HepG2 (cell line): ENCODE data around the gene NMRAL1. TPM values are rescaled to one million over a fixed set of nuclear protein-coding genes. Genes with fewer than 3 reads are reported as not detected.
A peak's percentile ranks its signal among the peaks of the same experiment; 100 is the strongest.

Experiments
- NFATC3 ChIP-seq: sonication (generic); formaldehyde crosslinking; IDR thresholded peaks from 2 replicates; pipeline ENCODE4 v1.5.1; 2020; ENCODE audit warnings: mild to moderate bottlenecking, missing genetic modification reagents
- POLR2G ChIP-seq: fragments of 200-400 bp; formaldehyde crosslinking; IDR thresholded peaks from 2 replicates; pipeline ENCODE4 v1.6.1; 2018; ENCODE audit warnings: mild to moderate bottlenecking, low read depth, low read length, moderate library complexity
- RNF2 ChIP-seq: fragments of 450-650 bp; conservative IDR thresholded peaks from 2 replicates; pipeline ENCODE4 v1.6.1; 2016; ENCODE audit warnings: low read depth
- XRCC5 ChIP-seq: fragments of 200-400 bp; formaldehyde crosslinking; optimal IDR thresholded peaks from 2 replicates; pipeline ENCODE3; 2017; ENCODE audit warnings: mild to moderate bottlenecking, low read length
- ZC3H4 ChIP-seq: sonication (generic); formaldehyde crosslinking; IDR thresholded peaks from 2 replicates; pipeline ENCODE4 v1.4.0; 2020; ENCODE audit warnings: missing genetic modification reagents, borderline replicate concordance
- ZNF44 ChIP-seq: sonication (generic); formaldehyde crosslinking; IDR thresholded peaks from 2 replicates; pipeline ENCODE4 v1.5.1; 2020; ENCODE audit warnings: mild to moderate bottlenecking, missing genetic modification reagents
- ZNF546 ChIP-seq: sonication (generic); formaldehyde crosslinking; conservative IDR thresholded peaks from 2 replicates; pipeline ENCODE4 v1.8.1; 2023; ENCODE audit warnings: mild to moderate bottlenecking, missing genetic modification reagents
- ZNF772 ChIP-seq: sonication (generic); formaldehyde crosslinking; IDR thresholded peaks from 2 replicates; pipeline ENCODE4 v1.5.0; 2020; ENCODE audit warnings: mild to moderate bottlenecking, missing genetic modification reagents
- ZSCAN25 ChIP-seq: sonication (generic); formaldehyde crosslinking; IDR thresholded peaks from 2 replicates; pipeline ENCODE4 v1.8.0; 2022; ENCODE audit warnings: mild to moderate bottlenecking, missing genetic modification reagents
- polyA plus RNA-seq, 8 experiments: library from polyadenylated mRNA; depleted of rRNA in 3 of 8; stranded (reverse) in 7 of 8; unstranded in 1 of 8; fragments of >200 nt; fragmentation: Illumina TruSeq in 4 of 8; extraction: Trizol in 4 of 8; gene quantifications; 2 replicates each; pipeline versions ENCODE4 v1.2.1 to v1.2.3, GENCODE V29; 2011 to 2016; ENCODE audit warnings: low read depth in 4 of 8, missing spikeins in 1 of 8, mixed read lengths in 1 of 8; ENCODE audit not compliant: insufficient read depth in 1 of 8
- total RNA-seq, 5 experiments: library from RNA; depleted of rRNA; stranded (reverse); fragments of >200 nt; fragmentation: Illumina TruSeq; extraction: Trizol; gene quantifications; 2 replicates each; pipeline ENCODE4 v1.2.3, GENCODE V29; 2016; ENCODE audit warnings: low read depth in 1 of 5
- TF ChIP-seq, protein P1 (sequence below): sonication (generic); formaldehyde crosslinking; IDR thresholded peaks from 2 replicates; pipeline ENCODE4 v1.5.0; 2020; ENCODE audit warnings: missing genetic modification reagents
- TF ChIP-seq, protein P2 (sequence below): sonication (generic); formaldehyde crosslinking; IDR thresholded peaks from 2 replicates; pipeline ENCODE4 v1.4.0; 2020; ENCODE audit warnings: missing genetic modification reagents, borderline replicate concordance
- TF ChIP-seq, protein P3 (sequence below): sonication (generic); formaldehyde crosslinking; IDR thresholded peaks from 2 replicates; pipeline ENCODE4 v1.4.0; 2020; ENCODE audit warnings: missing genetic modification reagents, borderline replicate concordance
- TF ChIP-seq, protein P4 (sequence below): sonication (generic); formaldehyde crosslinking; IDR thresholded peaks from 2 replicates; pipeline ENCODE4 v1.9.0; 2021; ENCODE audit warnings: missing genetic modification reagents, mild to moderate bottlenecking, borderline replicate concordance
- TF ChIP-seq, protein P5 (sequence below): sonication (generic); formaldehyde crosslinking; IDR thresholded peaks from 2 replicates; pipeline ENCODE4 v1.5.1; 2020; ENCODE audit warnings: mild to moderate bottlenecking, missing genetic modification reagents, borderline replicate concordance
- TF ChIP-seq, protein P6 (sequence below): sonication (generic); formaldehyde crosslinking; IDR thresholded peaks from 2 replicates; pipeline ENCODE4 v1.4.0; 2020; ENCODE audit warnings: missing genetic modification reagents

NMRAL1 gene
- total and polyA plus RNA-seq, 2 of the 13 experiments (the other 11 are each of a cell fraction or from before 2014, with no cell fraction given) = 30.8 to 33.1 TPM

DNA sequence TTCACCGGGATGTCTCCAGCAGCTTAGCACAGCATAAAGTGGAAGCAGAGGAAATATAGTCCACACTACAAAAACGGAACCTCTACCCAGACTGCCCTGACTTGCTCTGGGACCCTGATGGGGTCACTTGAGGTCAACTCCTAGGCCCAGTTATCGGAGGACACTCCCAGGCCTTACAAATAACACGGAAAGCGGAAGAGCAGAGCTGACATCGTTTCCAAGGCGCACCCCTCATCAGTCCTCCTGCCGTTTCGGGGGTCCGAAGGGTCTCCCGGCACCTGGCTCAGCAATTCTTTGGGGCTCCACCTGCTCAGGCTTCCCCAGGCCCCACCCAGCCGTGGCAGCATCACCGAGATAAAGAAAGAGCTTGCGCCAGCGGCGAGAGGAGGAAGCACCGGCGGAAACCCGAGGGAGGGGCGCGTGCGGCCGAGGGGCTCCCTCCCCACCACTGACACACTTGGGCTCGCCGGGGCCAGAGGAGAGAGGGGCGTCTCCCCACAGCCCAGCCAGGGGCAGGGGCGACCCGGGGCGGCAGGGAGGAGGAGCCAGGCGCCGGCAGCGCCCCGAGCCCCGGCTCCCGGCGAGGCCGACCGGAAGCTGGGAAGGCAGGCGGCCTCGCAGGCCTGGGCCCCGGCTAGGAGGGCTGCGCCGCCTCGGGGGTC lies 58.8 kb downstream of the NMRAL1 start (continued):
- TF ChIP-seq, protein P1, sequence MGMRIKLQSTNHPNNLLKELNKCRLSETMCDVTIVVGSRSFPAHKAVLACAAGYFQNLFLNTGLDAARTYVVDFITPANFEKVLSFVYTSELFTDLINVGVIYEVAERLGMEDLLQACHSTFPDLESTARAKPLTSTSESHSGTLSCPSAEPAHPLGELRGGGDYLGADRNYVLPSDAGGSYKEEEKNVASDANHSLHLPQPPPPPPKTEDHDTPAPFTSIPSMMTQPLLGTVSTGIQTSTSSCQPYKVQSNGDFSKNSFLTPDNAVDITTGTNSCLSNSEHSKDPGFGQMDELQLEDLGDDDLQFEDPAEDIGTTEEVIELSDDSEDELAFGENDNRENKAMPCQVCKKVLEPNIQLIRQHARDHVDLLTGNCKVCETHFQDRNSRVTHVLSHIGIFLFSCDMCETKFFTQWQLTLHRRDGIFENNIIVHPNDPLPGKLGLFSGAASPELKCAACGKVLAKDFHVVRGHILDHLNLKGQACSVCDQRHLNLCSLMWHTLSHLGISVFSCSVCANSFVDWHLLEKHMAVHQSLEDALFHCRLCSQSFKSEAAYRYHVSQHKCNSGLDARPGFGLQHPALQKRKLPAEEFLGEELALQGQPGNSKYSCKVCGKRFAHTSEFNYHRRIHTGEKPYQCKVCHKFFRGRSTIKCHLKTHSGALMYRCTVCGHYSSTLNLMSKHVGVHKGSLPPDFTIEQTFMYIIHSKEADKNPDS (CRISPR knock-in tag) = no peak
- TF ChIP-seq, protein P2, sequence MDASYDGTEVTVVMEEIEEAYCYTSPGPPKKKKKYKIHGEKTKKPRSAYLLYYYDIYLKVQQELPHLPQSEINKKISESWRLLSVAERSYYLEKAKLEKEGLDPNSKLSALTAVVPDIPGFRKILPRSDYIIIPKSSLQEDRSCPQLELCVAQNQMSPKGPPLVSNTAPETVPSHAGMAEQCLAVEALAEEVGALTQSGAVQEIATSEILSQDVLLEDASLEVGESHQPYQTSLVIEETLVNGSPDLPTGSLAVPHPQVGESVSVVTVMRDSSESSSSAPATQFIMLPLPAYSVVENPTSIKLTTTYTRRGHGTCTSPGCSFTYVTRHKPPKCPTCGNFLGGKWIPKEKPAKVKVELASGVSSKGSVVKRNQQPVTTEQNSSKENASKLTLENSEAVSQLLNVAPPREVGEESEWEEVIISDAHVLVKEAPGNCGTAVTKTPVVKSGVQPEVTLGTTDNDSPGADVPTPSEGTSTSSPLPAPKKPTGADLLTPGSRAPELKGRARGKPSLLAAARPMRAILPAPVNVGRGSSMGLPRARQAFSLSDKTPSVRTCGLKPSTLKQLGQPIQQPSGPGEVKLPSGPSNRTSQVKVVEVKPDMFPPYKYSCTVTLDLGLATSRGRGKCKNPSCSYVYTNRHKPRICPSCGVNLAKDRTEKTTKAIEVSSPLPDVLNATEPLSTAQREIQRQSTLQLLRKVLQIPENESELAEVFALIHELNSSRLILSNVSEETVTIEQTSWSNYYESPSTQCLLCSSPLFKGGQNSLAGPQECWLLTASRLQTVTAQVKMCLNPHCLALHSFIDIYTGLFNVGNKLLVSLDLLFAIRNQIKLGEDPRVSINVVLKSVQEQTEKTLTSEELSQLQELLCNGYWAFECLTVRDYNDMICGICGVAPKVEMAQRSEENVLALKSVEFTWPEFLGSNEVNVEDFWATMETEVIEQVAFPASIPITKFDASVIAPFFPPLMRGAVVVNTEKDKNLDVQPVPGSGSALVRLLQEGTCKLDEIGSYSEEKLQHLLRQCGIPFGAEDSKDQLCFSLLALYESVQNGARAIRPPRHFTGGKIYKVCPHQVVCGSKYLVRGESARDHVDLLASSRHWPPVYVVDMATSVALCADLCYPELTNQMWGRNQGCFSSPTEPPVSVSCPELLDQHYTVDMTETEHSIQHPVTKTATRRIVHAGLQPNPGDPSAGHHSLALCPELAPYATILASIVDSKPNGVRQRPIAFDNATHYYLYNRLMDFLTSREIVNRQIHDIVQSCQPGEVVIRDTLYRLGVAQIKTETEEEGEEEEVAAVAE = no peak
- TF ChIP-seq ZNF44 (CRISPR knock-in tag) = 0 out of 2 replicates have a peak, but pooled peaks have one; percentile 52
- peak; percentile 9 for TF ChIP-seq XRCC5
- no peak; the same call in 1 of the 2 replicates for TF ChIP-seq ZNF546 (CRISPR knock-in tag)
- TF ChIP-seq, protein P3, sequence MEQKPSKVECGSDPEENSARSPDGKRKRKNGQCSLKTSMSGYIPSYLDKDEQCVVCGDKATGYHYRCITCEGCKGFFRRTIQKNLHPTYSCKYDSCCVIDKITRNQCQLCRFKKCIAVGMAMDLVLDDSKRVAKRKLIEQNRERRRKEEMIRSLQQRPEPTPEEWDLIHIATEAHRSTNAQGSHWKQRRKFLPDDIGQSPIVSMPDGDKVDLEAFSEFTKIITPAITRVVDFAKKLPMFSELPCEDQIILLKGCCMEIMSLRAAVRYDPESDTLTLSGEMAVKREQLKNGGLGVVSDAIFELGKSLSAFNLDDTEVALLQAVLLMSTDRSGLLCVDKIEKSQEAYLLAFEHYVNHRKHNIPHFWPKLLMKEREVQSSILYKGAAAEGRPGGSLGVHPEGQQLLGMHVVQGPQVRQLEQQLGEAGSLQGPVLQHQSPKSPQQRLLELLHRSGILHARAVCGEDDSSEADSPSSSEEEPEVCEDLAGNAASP (CRISPR knock-in tag) = peak; percentile 97
- TF ChIP-seq, protein P4, sequence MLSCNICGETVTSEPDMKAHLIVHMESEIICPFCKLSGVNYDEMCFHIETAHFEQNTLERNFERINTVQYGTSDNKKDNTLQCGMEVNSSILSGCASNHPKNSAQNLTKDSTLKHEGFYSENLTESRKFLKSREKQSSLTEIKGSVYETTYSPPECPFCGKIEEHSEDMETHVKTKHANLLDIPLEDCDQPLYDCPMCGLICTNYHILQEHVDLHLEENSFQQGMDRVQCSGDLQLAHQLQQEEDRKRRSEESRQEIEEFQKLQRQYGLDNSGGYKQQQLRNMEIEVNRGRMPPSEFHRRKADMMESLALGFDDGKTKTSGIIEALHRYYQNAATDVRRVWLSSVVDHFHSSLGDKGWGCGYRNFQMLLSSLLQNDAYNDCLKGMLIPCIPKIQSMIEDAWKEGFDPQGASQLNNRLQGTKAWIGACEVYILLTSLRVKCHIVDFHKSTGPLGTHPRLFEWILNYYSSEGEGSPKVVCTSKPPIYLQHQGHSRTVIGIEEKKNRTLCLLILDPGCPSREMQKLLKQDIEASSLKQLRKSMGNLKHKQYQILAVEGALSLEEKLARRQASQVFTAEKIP (CRISPR knock-in tag) = no peak
- 0 out of 2 replicates have a peak, but pooled peaks have one; percentile 5 for TF ChIP-seq ZNF772 (CRISPR knock-in tag)
- TF ChIP-seq, protein P5, sequence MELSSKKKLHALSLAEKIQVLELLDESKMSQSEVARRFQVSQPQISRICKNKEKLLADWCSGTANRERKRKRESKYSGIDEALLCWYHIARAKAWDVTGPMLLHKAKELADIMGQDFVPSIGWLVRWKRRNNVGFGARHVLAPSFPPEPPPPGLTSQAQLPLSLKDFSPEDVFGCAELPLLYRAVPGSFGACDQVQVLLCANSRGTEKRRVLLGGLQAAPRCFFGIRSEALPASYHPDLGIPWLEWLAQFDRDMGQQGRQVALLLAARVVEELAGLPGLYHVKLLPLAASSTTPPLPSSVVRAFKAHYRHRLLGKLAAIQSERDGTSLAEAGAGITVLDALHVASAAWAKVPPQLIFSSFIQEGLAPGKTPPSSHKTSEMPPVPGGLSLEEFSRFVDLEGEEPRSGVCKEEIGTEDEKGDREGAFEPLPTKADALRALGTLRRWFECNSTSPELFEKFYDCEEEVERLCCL (CRISPR knock-in tag) = no peak
- TF ChIP-seq NFATC3 (CRISPR knock-in tag) = no peak
- TF ChIP-seq ZC3H4 (CRISPR knock-in tag) = no peak
- TF ChIP-seq POLR2G = 0 out of 2 replicates have a peak, but pooled peaks have one; percentile 8
- no peak for TF ChIP-seq RNF2
- TF ChIP-seq, protein P6, sequence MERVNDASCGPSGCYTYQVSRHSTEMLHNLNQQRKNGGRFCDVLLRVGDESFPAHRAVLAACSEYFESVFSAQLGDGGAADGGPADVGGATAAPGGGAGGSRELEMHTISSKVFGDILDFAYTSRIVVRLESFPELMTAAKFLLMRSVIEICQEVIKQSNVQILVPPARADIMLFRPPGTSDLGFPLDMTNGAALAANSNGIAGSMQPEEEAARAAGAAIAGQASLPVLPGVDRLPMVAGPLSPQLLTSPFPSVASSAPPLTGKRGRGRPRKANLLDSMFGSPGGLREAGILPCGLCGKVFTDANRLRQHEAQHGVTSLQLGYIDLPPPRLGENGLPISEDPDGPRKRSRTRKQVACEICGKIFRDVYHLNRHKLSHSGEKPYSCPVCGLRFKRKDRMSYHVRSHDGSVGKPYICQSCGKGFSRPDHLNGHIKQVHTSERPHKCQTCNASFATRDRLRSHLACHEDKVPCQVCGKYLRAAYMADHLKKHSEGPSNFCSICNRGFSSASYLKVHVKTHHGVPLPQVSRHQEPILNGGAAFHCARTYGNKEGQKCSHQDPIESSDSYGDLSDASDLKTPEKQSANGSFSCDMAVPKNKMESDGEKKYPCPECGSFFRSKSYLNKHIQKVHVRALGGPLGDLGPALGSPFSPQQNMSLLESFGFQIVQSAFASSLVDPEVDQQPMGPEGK (CRISPR knock-in tag) = peak; percentile 77
- TF ChIP-seq ZSCAN25 = no peak
